Measurements from ENCODE around the gene CX3CL1. TPM values are rescaled to one million over a fixed set of nuclear protein-coding genes. Genes with fewer than 3 reads are reported as not detected.

CX3CL1 gene
- total and polyA plus RNA-seq, 2 of the 13 experiments (the other 11 are each of a cell fraction or from before 2014, with no cell fraction given) = 57.3 to 60.8 TPM

GRCh38 chr16:57372372-57373116 lies at the start of gene CX3CL1 (continued):
- TF ChIP-seq ZNF337 (CRISPR knock-in tag; IDR thresholded peaks at IDR 0.05; ENCODE audit: borderline replicate concordance, low read depth) (peak; percentile 80; the same call in 1 of the 2 replicates), MIER2 (CRISPR knock-in tag; IDR thresholded peaks at IDR 0.05) (peak; percentile 72), SP2 (CRISPR knock-in tag; IDR thresholded peaks at IDR 0.05) (peak; percentile 54), SIX1 (CRISPR knock-in tag; IDR thresholded peaks at IDR 0.05; ENCODE audit: borderline replicate concordance) (no peak), NCOA1 (CRISPR knock-in tag; IDR thresholded peaks at IDR 0.05) (no peak; the same call in none of the 2 replicates), CREBL2 (CRISPR knock-in tag; IDR thresholded peaks at IDR 0.05; ENCODE audit: borderline replicate concordance) (no peak; the same call in 1 of the 2 replicates), ETV5 (CRISPR knock-in tag; IDR thresholded peaks at IDR 0.05; ENCODE audit: borderline replicate concordance) (peak; percentile 75), ZNF672 (CRISPR knock-in tag; IDR thresholded peaks at IDR 0.05) (no peak; the same call in 1 of the 2 replicates), ZBTB44 (CRISPR knock-in tag; IDR thresholded peaks at IDR 0.05) (peak; percentile 22; the same call in 1 of the 2 replicates), ZNF800 (CRISPR knock-in tag; IDR thresholded peaks at IDR 0.05) (no peak), CSRNP1 (CRISPR knock-in tag; IDR thresholded peaks at IDR 0.05) (no peak; the same call in none of the 2 replicates), ZNF513 (CRISPR knock-in tag; conservative IDR thresholded peaks at IDR 0.05) (no peak), MAFG (CRISPR knock-in tag; IDR thresholded peaks at IDR 0.05) (no peak), ZFY (CRISPR knock-in tag; IDR thresholded peaks at IDR 0.05) (no peak; the same call in none of the 2 replicates), HMGXB3 (CRISPR knock-in tag; IDR thresholded peaks at IDR 0.05; ENCODE audit: borderline replicate concordance) (peak; percentile 1; the same call in 1 of the 2 replicates), MEIS2 (CRISPR knock-in tag; IDR thresholded peaks at IDR 0.05) (peak; percentile 88), HOXA7 (CRISPR knock-in tag; IDR thresholded peaks at IDR 0.05) (peak; percentile 57; the same call in 1 of the 2 replicates)

All from HepG2 (cell line).